ENCODE measurements around the gene PROC. TPM values are rescaled to one million over a fixed set of nuclear protein-coding genes. Genes with fewer than 3 reads are reported as not detected.
"Not testable (repeated sequence)": the region's sequence is repeated elsewhere in the genome, so short reads cannot be mapped to it uniquely, and the experiment has no call there.

Gene PROC
- total RNA-seq, 1 experiment from 2014 or later: not detected

GRCh38 chr2:127408004-127408806, 10.0 kb upstream of the PROC start (continued):
- TF ChIP-seq POLR2A (IDR thresholded peaks at IDR 0.05; ENCODE audit: borderline replicate concordance, extremely low read depth, insufficient read depth, insufficient read length) (no peak), ZNF274 (IDR thresholded peaks at IDR 0.05; ENCODE audit: low read depth, low read length) (no peak)

DNA sequence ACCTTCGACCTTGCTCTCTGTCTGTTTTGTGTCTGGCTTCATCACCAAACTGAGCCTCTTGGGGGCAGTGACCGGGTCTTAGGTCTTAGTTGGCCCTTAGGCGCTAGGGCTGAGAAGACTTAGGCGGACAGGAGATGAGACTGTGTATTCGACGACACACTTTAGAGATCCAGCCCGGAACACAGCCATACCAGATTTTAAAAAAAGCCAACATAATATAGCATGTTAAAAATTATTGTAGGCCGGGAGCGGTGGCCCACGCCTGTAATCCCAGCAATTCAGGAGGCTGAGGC, 9.5 kb upstream of the PROC start:
- Histone ChIP-seq H3K9me2 (ENCODE audit: insufficient read depth) (no peaks in the 10 kb centered on the region), H3K4me2 (ENCODE audit: low read length) (peak overlapping the region; percentile 76), H3K27ac (ENCODE audit: low read depth, low read length) (no peak overlapping the region), H3K27me3 (ENCODE audit: insufficient read depth, low read length) (peaks cover 37% of the 10 kb centered on the region), H3K79me2 (ENCODE audit: insufficient read depth, low read length) (no peaks in the 10 kb centered on the region), H3K9ac (ENCODE audit: low read length) (peak overlapping the region; percentile 13; the same call in 1 of the 2 replicates), H3K36me3 (ENCODE audit: control insufficient read depth in 1 of 2, insufficient read depth in 2 of 2, low read length in 2 of 2) (no peaks in the 10 kb centered on the region), H3K9me3 (ENCODE audit: control insufficient read depth in 1 of 2, insufficient read depth in 1 of 2, low read depth in 1 of 2, low read length in 2 of 2) (no peaks in the 10 kb centered on the region), H2AFZ (ENCODE audit: low read depth, low read length, poor library complexity, severe bottlenecking) (no peak overlapping the region), H3K4me1 (ENCODE audit: control insufficient read depth in 1 of 2, insufficient read depth in 2 of 2, low read length in 2 of 2) (peaks cover 27 to 30% of the 10 kb centered on the region in 2 experiments), H4K20me1 (ENCODE audit: insufficient read depth) (no peaks in the 10 kb centered on the region), H3K4me3 (replicated peaks in 1 of 2; ENCODE audit: low read depth in 1 of 2, low read length in 2 of 2) (peak overlapping the region in 1 of 2 experiments; percentile 50; a peak in 2 of 4 replicates)
- no peak for ATAC-seq
- RAD21 ChIA-PET (ENCODE audit: low non-redundant PET in 1 of 2, low total read pairs in 2 of 2, uncharacterized antibody in 2 of 2, unreplicated experiment in 2 of 2): no interaction called here
- CTCF ChIA-PET: no interaction called here
- BruUV-seq (replicated peaks): no TSS peak
- POLR2A ChIA-PET: no interaction called here
- TF ChIP-seq, protein P1, sequence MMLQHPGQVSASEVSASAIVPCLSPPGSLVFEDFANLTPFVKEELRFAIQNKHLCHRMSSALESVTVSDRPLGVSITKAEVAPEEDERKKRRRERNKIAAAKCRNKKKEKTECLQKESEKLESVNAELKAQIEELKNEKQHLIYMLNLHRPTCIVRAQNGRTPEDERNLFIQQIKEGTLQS (IDR thresholded peaks at IDR 0.05): no peak
- TF ChIP-seq POLR2A (IDR thresholded peaks at IDR 0.05; ENCODE audit: borderline replicate concordance, extremely low read depth, insufficient read depth, insufficient read length) (no peak), ZNF274 (IDR thresholded peaks at IDR 0.05; ENCODE audit: low read depth, low read length) (no peak), JUND (IDR thresholded peaks at IDR 0.05) (no peak), SP1 (IDR thresholded peaks at IDR 0.05; ENCODE audit: low read depth) (no peak), RAD21 (IDR thresholded peaks at IDR 0.05; ENCODE audit: low read depth) (no peak), CBX3 (IDR thresholded peaks at IDR 0.05; ENCODE audit: low read depth) (no peak), FOSL1 (IDR thresholded peaks at IDR 0.05; ENCODE audit: low read depth) (no peak), SRF (IDR thresholded peaks at IDR 0.05; ENCODE audit: low read depth) (no peak), SIN3A (IDR thresholded peaks at IDR 0.05; ENCODE audit: low read depth) (no peak), EZH2 (IDR thresholded peaks at IDR 0.05) (no peak), CTCF (IDR thresholded peaks at IDR 0.05 in 2 of 3, conservative IDR thresholded peaks at IDR 0.05 in 1 of 3; ENCODE audit: borderline replicate concordance in 1 of 3, insufficient read depth in 1 of 3, low read depth in 2 of 3, low read length in 2 of 3) (no peak), ZFX (IDR thresholded peaks at IDR 0.05) (no peak), EZH2phosphoT487 (IDR thresholded peaks at IDR 0.05; ENCODE audit: borderline replicate concordance) (no peak), YY1 (IDR thresholded peaks at IDR 0.05; ENCODE audit: extremely low read depth, insufficient replicate concordance, low read depth, low read length) (no peak), MAX (IDR thresholded peaks at IDR 0.05) (no peak), EGR1 (IDR thresholded peaks at IDR 0.05; ENCODE audit: low read depth) (no peak), ELF1 (IDR thresholded peaks at IDR 0.05; ENCODE audit: borderline replicate concordance, low read depth) (no peak)
- no peak for DNase-seq (ENCODE audit: low read depth, low spot score)
- intact Hi-C loops (cut with micrococcal nuclease): no loop called here

DNA sequence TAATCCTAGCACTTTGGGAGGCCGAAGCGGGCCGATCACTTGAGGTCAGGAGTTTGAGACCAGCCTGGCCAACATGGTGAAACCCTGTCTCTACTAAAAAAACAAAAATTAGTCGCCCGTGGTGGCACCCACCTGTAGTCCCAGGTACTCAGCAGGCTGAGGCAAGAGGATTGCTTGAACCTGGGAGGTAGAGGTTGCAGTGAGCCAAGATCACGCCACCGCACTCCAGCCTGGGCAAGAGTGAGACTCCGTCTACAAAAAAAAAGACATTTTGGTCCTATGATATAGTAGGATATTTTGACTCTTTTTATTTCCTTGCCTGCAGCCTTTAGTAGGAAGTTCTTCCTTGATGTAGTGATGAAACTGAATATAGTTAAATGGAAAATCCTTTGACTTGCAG, 8.5 kb upstream of the PROC start:
- H2AFZ ChIP-seq (ENCODE audit: low read depth, low read length, poor library complexity, severe bottlenecking); H3K9me3 ChIP-seq (ENCODE audit: control insufficient read depth in 1 of 2, insufficient read depth in 1 of 2, low read depth in 1 of 2, low read length in 2 of 2); H3K4me3 ChIP-seq (replicated peaks in 1 of 2; ENCODE audit: low read depth in 1 of 2, low read length in 2 of 2); H3K4me2 ChIP-seq (ENCODE audit: low read length); CTCF ChIA-PET; POLR2A ChIA-PET; H4K20me1 ChIP-seq (ENCODE audit: insufficient read depth); ATAC-seq; H3K36me3 ChIP-seq (ENCODE audit: control insufficient read depth in 1 of 2, insufficient read depth in 2 of 2, low read length in 2 of 2); DNase-seq (ENCODE audit: low read depth, low spot score); H3K9ac ChIP-seq (ENCODE audit: low read length); H3K79me2 ChIP-seq (ENCODE audit: insufficient read depth, low read length); BruUV-seq (replicated peaks); H3K27ac ChIP-seq (ENCODE audit: low read depth, low read length); RAD21 ChIA-PET (ENCODE audit: low non-redundant PET in 1 of 2, low total read pairs in 2 of 2, uncharacterized antibody in 2 of 2, unreplicated experiment in 2 of 2); H3K9me2 ChIP-seq (ENCODE audit: insufficient read depth): not testable (repeated sequence)
- Histone ChIP-seq H3K4me1 (ENCODE audit: control insufficient read depth in 1 of 2, insufficient read depth in 2 of 2, low read length in 2 of 2) (peaks cover 31 to 34% of the 10 kb centered on the region in 2 experiments), H3K27me3 (ENCODE audit: insufficient read depth, low read length) (peaks cover 27% of the 10 kb centered on the region)
- intact Hi-C loops (cut with micrococcal nuclease): loop anchor here (5.0 kb wide), 1 partner anchor 52 kb away; no protein-coding TSS in a partner anchor

Measured in HCT116 (cell line).